Stimulated activated naive B cell treated with anti-CD40 and anti-IgM and Interleukin-4, amounts not matched to agents 10 μg/mL and 1 μg/mL and 100 μg/mL, for 72 hours (primary cell): ENCODE data around the gene SZT2.

Experiments used
- ATAC-seq, 2 donors: fragments of 150-1000 bp; cut with Tn5 transposase; replicated peaks; 2 replicates each; pipeline ENCODE4 v1.10.0; 2021; ENCODE audit warnings: moderate library complexity in 1 of 2
- DNase-seq: peaks from one replicate; pipeline ENCODE4 v3.0.0; 2021
- H3K27ac Mint-ChIP-seq: one replicate; pipeline ENCODE4 v1.8.0; 2022; ENCODE audit warnings: mild to moderate bottlenecking, mixed read lengths
- H3K27me3 Mint-ChIP-seq, 2 donors: one replicate each; pipeline ENCODE4 v1.8.0; 2022; ENCODE audit warnings: mixed read lengths in 2 of 2
- H3K36me3 Mint-ChIP-seq, 2 donors: one replicate each; pipeline ENCODE4 v1.8.0; 2022; ENCODE audit warnings: mixed read lengths in 2 of 2, mild to moderate bottlenecking in 1 of 2
- H3K4me1 Mint-ChIP-seq, 2 donors: one replicate each; pipeline ENCODE4 v1.8.0; 2022; ENCODE audit warnings: mixed read lengths in 2 of 2, mild to moderate bottlenecking in 1 of 2
- H3K4me3 Mint-ChIP-seq, 2 donors: one replicate each; pipeline ENCODE4 v1.8.0; 2022; ENCODE audit warnings: mild to moderate bottlenecking in 2 of 2, mixed read lengths in 2 of 2, moderate library complexity in 1 of 2
- H3K9me3 Mint-ChIP-seq, 2 donors: one replicate each; pipeline ENCODE4 v1.8.0; 2022; ENCODE audit warnings: mixed read lengths in 2 of 2, mild to moderate bottlenecking in 1 of 2

Gene SZT2

GRCh38 chr1:43432171-43432860, 42.6 kb downstream of the SZT2 start:
- Mint-ChIP-seq H3K9me3 (no peaks in the 10 kb centered on the region), H3K36me3 (peaks cover 26 to 73% of the 10 kb centered on the region in 2 donors), H3K4me3 (no peak overlapping the region), H3K27ac (no peak overlapping the region), H3K27me3 (no peaks in the 10 kb centered on the region), H3K4me1 (no peaks in the 10 kb centered on the region)
- DNase-seq = no peak
- no peak for ATAC-seq

- ATAC-seq (no peak), DNase-seq (no peak)
- H3K9me3 Mint-ChIP-seq = no peaks in the 10 kb centered on the region
- no peak overlapping the region for H3K27ac Mint-ChIP-seq
- H3K27me3 Mint-ChIP-seq = no peaks in the 10 kb centered on the region
- H3K4me1 Mint-ChIP-seq = no peaks in the 10 kb centered on the region
- peaks cover 28 to 73% of the 10 kb centered on the region in 2 donors for H3K36me3 Mint-ChIP-seq
- no peak overlapping the region for H3K4me3 Mint-ChIP-seq
These were observed 43.2 kb downstream of the SZT2 start for GRCh38 chr1:43432907-43433306.

- H3K27ac Mint-ChIP-seq = no peak overlapping the region
- DNase-seq (no peak), ATAC-seq (no peak)
- no peaks in the 10 kb centered on the region for H3K4me1 Mint-ChIP-seq
- H3K9me3 Mint-ChIP-seq = no peaks in the 10 kb centered on the region
- peaks cover 34 to 74% of the 10 kb centered on the region in 2 donors for H3K36me3 Mint-ChIP-seq
- H3K4me3 Mint-ChIP-seq = no peak overlapping the region
- no peaks in the 10 kb centered on the region for H3K27me3 Mint-ChIP-seq
These were observed 44.6 kb downstream of the SZT2 start for GRCh38 chr1:43434256-43434655.

GRCh38 chr1:43435146-43436145, 45.7 kb downstream of the SZT2 start:
- ATAC-seq (no peak), DNase-seq (no peak)
- H3K9me3 Mint-ChIP-seq = no peaks in the 10 kb centered on the region
- no peaks in the 10 kb centered on the region for H3K27me3 Mint-ChIP-seq
- H3K4me1 Mint-ChIP-seq = no peaks in the 10 kb centered on the region
- peaks cover 38 to 73% of the 10 kb centered on the region in 2 donors for H3K36me3 Mint-ChIP-seq
- no peak overlapping the region for H3K27ac Mint-ChIP-seq
- no peak overlapping the region for H3K4me3 Mint-ChIP-seq

- peaks cover 38 to 73% of the 10 kb centered on the region in 2 donors for H3K36me3 Mint-ChIP-seq
- no peak for ATAC-seq
- H3K27me3 Mint-ChIP-seq = no peaks in the 10 kb centered on the region
- no peaks in the 10 kb centered on the region for H3K4me1 Mint-ChIP-seq
- H3K4me3 Mint-ChIP-seq = no peak overlapping the region
- H3K9me3 Mint-ChIP-seq = no peaks in the 10 kb centered on the region
- H3K27ac Mint-ChIP-seq = no peak overlapping the region
- no peak for DNase-seq
These were observed 46.7 kb downstream of the SZT2 start for GRCh38 chr1:43436371-43436770.

DNA sequence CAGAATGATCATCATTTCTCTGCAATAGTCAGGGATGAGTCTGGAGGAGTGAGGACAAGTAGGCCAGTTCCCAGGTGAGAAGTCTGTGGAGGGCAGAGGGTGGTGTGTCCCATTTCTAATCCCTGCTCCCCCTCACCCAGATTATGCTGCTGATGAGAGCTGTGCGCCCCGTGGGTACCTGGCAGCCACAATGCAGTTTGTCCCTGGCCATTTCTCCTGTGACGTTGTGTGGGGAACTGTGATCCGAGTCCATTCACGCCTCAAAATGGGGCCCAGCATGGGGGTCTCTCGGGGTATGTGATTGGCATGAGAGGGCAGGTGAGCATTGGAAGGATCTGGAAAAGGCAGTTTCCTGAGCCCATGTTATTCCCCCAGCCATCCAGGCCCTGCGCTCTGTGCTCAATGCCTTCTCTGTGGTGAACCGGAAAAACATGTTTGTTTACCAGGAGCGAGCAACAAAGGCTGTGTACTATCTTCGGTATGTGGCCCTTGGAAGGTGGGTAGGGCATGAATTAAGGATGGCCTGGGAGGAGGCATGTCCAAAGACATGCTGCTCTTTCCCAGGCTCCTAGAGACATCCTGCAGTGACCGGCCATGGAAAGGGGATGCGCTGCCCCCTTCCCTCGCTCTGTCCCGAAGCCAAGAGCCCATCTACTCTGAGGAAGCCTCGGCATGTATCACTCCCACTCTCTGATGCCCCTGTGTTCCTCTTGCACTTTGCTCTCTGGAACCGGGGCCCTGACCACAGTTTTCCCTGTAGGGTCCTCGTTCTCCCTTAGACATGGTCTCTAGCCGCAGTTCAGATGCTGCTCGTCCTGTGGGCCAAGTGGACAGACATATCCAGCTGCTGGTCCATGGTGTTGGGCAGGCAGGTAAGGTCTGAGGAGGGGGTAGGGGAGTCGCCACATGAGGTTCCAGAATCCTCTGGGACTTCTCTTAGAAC, 47.6 kb downstream of the SZT2 start:
- DNase-seq (no peak), ATAC-seq (no peak)
- Mint-ChIP-seq H3K27me3 (no peaks in the 10 kb centered on the region), H3K27ac (peak overlapping the region; percentile 54), H3K4me1 (no peaks in the 10 kb centered on the region), H3K9me3 (no peaks in the 10 kb centered on the region), H3K4me3 (no peak overlapping the region), H3K36me3 (peaks cover 36 to 70% of the 10 kb centered on the region in 2 donors)

DNA sequence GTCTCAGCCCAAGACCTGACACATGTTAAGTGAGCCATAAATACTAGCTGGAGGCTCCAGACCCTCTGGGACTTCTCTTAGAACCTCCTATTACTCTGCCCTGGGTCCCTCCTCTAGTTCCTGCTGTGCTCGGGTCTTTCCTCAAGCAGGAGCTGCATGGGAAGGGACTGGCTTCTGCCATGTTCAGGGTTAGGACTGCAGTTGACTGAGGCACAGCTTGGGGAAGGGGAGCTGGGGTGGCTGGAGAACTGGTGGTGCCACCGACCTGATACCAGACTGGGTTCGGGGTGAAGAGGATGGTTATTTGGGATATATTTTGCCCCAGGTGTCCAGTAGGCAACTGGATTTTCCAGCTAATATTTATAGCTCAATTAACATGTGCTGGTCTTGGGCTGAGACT, 48.3 kb downstream of the SZT2 start:
- DNase-seq (no peak), ATAC-seq (no peak)
- no peaks in the 10 kb centered on the region for H3K9me3 Mint-ChIP-seq
- H3K27ac Mint-ChIP-seq = peak overlapping the region; percentile 26
- peaks cover 39 to 73% of the 10 kb centered on the region in 2 donors for H3K36me3 Mint-ChIP-seq
- no peak overlapping the region for H3K4me3 Mint-ChIP-seq
- no peaks in the 10 kb centered on the region for H3K27me3 Mint-ChIP-seq
- no peaks in the 10 kb centered on the region for H3K4me1 Mint-ChIP-seq

DNA sequence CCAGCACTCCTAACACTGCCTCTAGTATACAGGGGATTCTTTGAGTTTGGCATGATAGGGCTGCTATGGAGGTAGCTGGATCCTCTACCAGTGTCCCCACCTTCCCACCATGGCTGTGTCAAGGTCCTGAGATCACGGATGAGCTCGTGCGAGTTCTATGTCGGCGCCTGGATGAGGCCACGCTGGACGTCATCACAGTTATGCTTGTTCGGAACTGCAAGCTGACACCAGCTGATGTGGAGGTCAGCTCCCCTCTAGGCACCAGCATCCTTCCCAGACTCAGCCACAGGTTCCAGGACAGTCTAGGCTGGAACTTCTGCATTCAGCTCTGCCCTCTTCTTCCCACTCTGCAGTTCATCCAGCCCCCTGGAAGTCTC, 48.9 kb downstream of the SZT2 start:
- H3K4me1 Mint-ChIP-seq = no peaks in the 10 kb centered on the region
- H3K4me3 Mint-ChIP-seq = no peak overlapping the region
- peaks cover 41 to 72% of the 10 kb centered on the region in 2 donors for H3K36me3 Mint-ChIP-seq
- no peak for ATAC-seq
- no peaks in the 10 kb centered on the region for H3K27me3 Mint-ChIP-seq
- H3K9me3 Mint-ChIP-seq = no peaks in the 10 kb centered on the region
- no peak for DNase-seq
- H3K27ac Mint-ChIP-seq = peak overlapping the region; percentile 52

DNA sequence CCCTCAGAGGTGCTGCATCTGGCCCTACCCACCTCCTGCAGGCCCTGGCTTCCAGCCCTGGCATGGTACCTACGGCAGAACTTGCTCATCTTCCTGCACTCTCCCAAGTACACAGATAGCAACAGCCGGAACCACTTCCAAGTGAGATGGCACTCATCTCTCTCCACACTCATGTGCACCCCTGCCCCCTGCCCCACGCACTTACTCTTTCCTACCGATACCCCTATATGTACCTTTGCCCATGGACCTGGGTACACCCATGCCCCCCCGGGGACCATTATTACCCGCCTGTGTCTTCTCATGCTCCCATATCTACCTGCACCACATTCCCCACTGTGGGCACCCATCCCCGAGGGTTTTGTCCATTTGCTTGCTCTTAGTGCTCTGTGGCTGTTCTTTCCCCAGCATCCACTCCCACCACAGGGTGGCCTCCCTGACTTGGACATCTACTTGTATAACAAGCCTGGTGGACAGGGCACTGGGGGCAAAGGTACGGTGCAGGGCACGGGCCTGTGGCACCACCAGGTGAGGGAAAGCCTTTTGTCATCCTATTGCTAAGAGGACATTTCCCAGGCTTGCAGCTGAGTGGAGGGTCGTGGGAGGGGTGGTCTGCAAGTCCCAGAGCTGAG, 49.4 kb downstream of the SZT2 start:
- no peaks in the 10 kb centered on the region for H3K27me3 Mint-ChIP-seq
- peak overlapping the region; percentile 52 for H3K27ac Mint-ChIP-seq

GRCh38 chr1:43439781-43440180, 50.1 kb downstream of the SZT2 start:
- ATAC-seq (no peak), DNase-seq (no peak)
- no peaks in the 10 kb centered on the region for H3K4me1 Mint-ChIP-seq
- no peak overlapping the region for H3K27ac Mint-ChIP-seq
- peaks cover 49 to 77% of the 10 kb centered on the region in 2 donors for H3K36me3 Mint-ChIP-seq
- H3K27me3 Mint-ChIP-seq = no peaks in the 10 kb centered on the region
- no peak overlapping the region for H3K4me3 Mint-ChIP-seq
- H3K9me3 Mint-ChIP-seq = no peaks in the 10 kb centered on the region

More for the DNA sequence above, 49.4 kb downstream of the SZT2 start:
- ATAC-seq (no peak), DNase-seq (no peak)
- H3K36me3 Mint-ChIP-seq = peaks cover 46 to 72% of the 10 kb centered on the region in 2 donors
- H3K4me3 Mint-ChIP-seq = no peak overlapping the region
- no peaks in the 10 kb centered on the region for H3K9me3 Mint-ChIP-seq
- H3K4me1 Mint-ChIP-seq = no peaks in the 10 kb centered on the region

DNA sequence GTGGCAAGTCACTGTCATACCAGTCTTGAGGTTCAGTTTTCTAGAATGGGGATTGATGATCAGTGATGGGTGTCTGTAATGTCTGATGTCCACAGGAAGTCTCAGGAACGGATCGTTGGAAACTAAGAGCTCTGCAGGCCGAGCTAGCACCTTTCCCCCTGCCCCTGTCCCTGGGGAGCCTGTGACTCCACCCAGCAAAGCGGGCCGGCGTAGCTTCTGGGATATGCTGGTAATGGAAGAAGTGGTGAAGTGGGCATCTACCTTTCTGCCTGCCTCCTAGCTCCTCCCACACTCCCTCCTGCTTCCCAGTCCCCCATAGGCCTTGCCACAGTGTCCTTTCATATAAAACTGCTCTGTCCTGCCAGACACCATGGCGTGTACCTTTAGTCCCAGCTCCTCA, 50.7 kb downstream of the SZT2 start:
- DNase-seq (no peak), ATAC-seq (no peak)
- Mint-ChIP-seq H3K4me1 (no peaks in the 10 kb centered on the region), H3K27me3 (no peaks in the 10 kb centered on the region), H3K4me3 (no peak overlapping the region), H3K36me3 (peaks cover 51 to 78% of the 10 kb centered on the region in 2 donors), H3K27ac (no peak overlapping the region), H3K9me3 (no peaks in the 10 kb centered on the region)

- no peaks in the 10 kb centered on the region for H3K4me1 Mint-ChIP-seq
- peaks cover 56 to 79% of the 10 kb centered on the region in 2 donors for H3K36me3 Mint-ChIP-seq
- H3K27me3 Mint-ChIP-seq = no peaks in the 10 kb centered on the region
- ATAC-seq (no peak), DNase-seq (no peak)
- H3K27ac Mint-ChIP-seq = peak overlapping the region; percentile 6
- H3K9me3 Mint-ChIP-seq = no peaks in the 10 kb centered on the region
- no peak overlapping the region for H3K4me3 Mint-ChIP-seq
These were observed 51.6 kb downstream of the SZT2 start for GRCh38 chr1:43441166-43441893.
